ENCODE results near the gene FGGY. TPM values are rescaled to one million over a fixed set of nuclear protein-coding genes. Genes with fewer than 3 reads are reported as not detected.

Gene FGGY
- total RNA-seq, 1 donor from 2014 or later, result 24.3 TPM

DNA sequence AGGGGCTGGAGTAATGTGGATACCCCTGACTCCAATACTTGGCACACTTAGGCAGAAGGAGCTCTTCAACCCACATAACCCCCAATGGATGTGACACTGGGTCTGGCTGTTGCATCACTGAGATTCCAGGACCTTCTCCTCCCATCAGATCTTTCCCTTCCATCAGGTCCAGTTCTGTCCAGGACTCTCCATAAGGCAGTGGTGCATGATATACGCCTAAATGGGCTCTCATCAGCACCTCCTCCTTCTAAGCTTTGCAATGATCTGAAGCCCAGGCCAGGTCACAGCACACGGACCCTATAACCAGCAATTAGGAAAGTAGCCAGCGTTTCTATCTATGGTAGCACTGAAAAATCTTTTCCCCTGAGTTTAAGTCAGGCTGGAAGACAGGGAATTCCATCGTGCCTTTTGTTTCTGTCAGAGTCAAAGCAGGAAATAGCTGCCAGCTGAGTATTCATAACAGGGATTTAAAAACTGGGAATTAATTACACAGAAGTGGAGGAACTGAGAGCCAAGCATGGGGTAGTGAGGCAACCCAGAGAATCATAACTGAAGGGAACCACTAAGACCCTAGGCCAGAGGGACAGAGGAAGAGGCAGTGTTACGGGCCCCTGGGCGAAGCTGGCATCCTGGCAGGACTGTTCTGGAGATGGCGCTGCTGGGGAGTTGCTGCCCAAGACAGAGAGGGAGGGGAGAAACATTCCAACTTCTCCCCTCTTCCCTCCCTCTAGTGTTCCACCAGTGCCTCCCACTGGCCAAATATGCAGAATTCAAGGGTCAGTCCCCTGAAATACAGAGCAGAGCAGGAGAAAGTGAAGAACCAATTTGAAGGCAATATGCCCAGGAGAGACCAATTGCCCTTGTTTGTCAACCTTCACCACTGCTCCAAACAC is 480.3 kb downstream of the FGGY start:
- no peak overlapping the region for H3K4me3 ChIP-seq (ENCODE audit: low read depth, low read length)
- TF ChIP-seq, protein P1, sequence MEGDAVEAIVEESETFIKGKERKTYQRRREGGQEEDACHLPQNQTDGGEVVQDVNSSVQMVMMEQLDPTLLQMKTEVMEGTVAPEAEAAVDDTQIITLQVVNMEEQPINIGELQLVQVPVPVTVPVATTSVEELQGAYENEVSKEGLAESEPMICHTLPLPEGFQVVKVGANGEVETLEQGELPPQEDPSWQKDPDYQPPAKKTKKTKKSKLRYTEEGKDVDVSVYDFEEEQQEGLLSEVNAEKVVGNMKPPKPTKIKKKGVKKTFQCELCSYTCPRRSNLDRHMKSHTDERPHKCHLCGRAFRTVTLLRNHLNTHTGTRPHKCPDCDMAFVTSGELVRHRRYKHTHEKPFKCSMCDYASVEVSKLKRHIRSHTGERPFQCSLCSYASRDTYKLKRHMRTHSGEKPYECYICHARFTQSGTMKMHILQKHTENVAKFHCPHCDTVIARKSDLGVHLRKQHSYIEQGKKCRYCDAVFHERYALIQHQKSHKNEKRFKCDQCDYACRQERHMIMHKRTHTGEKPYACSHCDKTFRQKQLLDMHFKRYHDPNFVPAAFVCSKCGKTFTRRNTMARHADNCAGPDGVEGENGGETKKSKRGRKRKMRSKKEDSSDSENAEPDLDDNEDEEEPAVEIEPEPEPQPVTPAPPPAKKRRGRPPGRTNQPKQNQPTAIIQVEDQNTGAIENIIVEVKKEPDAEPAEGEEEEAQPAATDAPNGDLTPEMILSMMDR (conservative IDR thresholded peaks at IDR 0.05; ENCODE audit: low read depth, low read length), result peak; percentile 30
- DNase-seq (ENCODE audit: low read depth), result no peak

DNA sequence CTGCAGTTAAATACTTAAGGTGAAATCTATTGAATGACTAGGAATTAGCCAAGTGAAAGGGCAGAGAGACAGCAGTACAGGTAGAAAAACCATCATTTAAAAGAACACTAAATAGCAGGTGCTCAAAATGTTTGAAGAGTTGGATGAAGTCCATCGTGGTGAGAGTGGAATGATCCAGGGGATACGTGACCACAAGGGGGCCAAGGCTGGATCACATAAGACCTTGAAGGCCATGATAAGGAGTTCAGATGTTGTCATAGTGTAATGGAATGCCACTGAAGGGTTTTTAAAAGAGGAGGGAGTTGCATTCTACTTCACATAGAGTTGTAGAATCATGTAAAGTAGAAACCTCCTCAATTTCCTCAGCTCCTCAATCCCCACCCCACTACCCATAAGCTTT is 483.1 kb downstream of the FGGY start:
- TF ChIP-seq, protein P1 (conservative IDR thresholded peaks at IDR 0.05; ENCODE audit: low read depth, low read length), result peak; percentile 52
- DNase-seq (ENCODE audit: low read depth), result no peak

DNA sequence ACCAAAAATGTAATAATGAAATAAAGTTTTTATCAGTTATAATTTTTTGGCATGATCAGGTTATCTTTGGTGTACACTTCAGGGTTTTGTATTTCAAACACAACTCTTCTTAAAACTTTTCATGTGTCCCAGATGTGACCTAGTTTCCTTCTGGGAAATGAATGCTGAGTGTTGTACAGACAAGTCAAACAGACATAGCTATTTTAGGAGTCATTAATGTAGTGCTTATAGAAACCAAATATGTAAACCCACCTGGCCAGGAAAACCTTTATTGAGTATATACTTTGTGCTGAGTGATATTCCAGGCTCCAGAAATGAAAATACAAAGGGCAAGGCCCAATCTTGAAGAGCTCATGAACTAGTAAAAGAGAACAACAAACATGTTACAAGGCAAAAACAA is 491.9 kb downstream of the FGGY start:
- no peak overlapping the region for H3K4me3 ChIP-seq (ENCODE audit: low read depth, low read length)
- no peak for DNase-seq (ENCODE audit: low read depth)
- TF ChIP-seq, protein P1 (conservative IDR thresholded peaks at IDR 0.05; ENCODE audit: low read depth, low read length), result no peak

More for the DNA sequence above, 483.1 kb downstream of the FGGY start:
- no peak overlapping the region for H3K4me3 ChIP-seq (ENCODE audit: low read depth, low read length)

DNA sequence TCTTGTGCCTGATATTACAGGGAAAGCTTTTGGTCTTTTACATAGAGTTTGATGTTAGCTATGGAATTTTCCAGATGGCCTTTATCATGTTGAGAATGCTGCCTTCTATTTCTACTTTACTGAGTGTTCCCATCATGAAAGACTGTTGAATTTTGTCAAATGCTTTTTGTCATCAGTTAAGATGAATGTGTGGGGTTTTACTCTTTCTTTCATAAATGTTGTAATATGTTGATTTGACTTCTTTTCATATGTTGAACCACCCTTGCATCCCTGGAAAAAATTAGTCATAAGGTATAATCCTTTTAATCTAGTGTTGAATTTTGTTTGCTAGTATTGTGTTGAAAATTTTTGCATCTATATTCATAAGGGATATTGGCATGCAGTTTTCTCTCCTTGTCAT is 501.7 kb downstream of the FGGY start:
- no peak for DNase-seq (ENCODE audit: low read depth)
- H3K4me3 ChIP-seq (ENCODE audit: low read depth, low read length), result no peak overlapping the region
- TF ChIP-seq, protein P1 (conservative IDR thresholded peaks at IDR 0.05; ENCODE audit: low read depth, low read length), result no peak

DNA sequence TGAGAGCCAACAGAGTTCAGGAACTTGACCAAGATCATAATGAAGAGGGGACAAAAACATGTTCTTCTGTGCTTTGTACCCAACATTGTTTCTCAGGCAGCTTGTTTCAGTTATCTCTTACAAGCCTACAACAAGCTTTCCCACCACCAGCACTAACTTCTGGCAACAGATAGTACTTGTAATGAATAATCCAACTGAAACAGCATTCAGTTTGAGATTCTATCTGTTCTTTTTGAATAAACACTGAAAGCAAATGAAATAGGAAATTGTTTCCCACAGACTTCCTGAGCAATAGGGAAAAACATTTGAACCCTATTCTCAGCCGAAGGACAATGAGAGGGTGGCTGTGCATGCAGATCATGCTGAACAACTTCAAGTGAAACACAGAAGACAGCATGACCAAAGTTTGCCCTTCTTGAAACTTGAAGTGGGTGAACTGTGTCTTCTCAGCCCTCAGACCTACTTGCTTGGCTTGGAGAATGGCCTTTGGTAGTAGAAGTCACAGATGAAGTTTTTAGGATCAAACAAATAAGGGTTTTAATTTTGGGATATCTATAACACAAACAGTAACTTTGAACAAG is 506.7 kb downstream of the FGGY start:
- H3K4me3 ChIP-seq (ENCODE audit: low read depth, low read length), result no peak overlapping the region
- TF ChIP-seq, protein P1 (conservative IDR thresholded peaks at IDR 0.05; ENCODE audit: low read depth, low read length), result no peak
- DNase-seq (ENCODE audit: low read depth), result peak; percentile 92

DNA sequence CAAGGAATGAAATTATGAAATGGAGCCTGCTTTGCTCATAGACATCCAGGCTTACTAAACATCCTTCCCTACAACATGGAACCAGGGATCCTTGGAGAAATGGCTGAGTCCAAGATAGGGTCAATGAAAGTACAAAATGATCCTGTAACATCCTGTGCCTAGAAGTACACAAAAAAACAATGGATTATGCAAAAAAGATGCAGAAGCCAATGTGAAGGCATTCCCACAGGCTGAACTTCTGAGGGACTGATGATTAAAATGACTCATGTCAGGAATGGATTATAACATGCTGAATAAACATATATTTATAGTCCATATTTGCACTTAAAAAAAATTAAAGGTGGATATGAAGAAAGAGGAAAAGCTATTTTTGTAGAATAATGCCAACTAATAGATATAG is 507.4 kb downstream of the FGGY start:
- no peak for DNase-seq (ENCODE audit: low read depth)
- no peak overlapping the region for H3K4me3 ChIP-seq (ENCODE audit: low read depth, low read length)
- TF ChIP-seq, protein P1 (conservative IDR thresholded peaks at IDR 0.05; ENCODE audit: low read depth, low read length), result no peak
